Measurements from ENCODE around the gene POLR2C.
A peak's percentile ranks its signal among the peaks of the same experiment; 100 is the strongest.

Gene POLR2C

DNA sequence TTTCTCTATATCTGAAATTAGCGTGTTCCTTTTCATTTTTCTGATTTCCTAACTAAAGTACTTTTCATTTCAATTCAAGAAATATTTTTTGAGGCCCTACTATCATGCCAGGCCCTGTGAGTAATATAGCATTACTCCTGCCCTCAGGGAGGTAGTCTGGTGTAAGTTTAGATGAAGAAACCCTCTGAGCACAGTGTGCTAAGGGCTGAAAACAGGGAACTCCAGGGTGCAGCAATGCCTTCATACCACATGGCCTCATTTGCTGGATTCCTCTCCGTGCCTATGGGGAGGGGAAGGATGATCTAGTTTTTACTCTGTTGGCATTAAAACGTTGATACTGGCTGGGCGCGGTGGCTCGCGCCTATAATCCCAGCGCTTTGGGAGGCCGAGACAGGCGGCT lies 10.5 kb upstream of the POLR2C start:
- no peak for DNase-seq

- DNase-seq: no peak
These were observed 491 bp downstream of the POLR2C start for GRCh38 chr16:57462978-57463362.

- DNase-seq: no peak
These were observed 2.0 kb downstream of the POLR2C start for GRCh38 chr16:57464523-57464922.

GRCh38 chr16:57468346-57468745 lies 5.9 kb downstream of the POLR2C start:
- DNase-seq: no peak

- no peak for DNase-seq
These were observed 6.6 kb downstream of the POLR2C start for GRCh38 chr16:57469046-57469445.

DNA sequence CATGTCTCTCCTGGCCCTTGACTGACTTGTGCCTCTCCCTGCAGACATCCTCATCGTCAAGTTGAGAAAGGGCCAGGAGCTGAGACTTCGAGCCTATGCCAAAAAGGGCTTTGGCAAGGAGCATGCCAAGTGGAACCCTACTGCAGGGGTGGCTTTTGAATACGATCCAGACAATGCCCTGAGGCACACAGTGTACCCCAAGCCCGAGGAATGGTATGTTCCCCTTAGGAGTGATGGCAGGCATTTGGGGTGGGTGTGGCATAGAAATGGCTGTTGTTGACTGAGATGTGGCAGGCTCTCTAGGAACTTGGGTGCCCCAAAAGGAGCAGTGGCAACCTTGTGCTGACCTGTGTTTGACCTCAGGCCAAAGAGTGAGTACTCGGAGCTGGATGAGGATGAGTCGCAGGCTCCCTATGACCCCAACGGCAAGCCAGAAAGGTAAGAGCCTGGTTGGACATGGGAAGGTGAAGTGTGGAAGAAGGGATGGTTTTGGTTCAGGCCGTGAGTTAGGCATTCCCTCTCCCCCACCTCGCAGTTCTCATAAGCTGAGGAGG lies 7.5 kb downstream of the POLR2C start:
- DNase-seq: peak; percentile 20

- no peak for DNase-seq
These were observed 8.2 kb downstream of the POLR2C start for GRCh38 chr16:57470711-57471110.

- DNase-seq: no peak
These were observed 8.7 kb downstream of the POLR2C start for GRCh38 chr16:57471209-57471608.

DNA sequence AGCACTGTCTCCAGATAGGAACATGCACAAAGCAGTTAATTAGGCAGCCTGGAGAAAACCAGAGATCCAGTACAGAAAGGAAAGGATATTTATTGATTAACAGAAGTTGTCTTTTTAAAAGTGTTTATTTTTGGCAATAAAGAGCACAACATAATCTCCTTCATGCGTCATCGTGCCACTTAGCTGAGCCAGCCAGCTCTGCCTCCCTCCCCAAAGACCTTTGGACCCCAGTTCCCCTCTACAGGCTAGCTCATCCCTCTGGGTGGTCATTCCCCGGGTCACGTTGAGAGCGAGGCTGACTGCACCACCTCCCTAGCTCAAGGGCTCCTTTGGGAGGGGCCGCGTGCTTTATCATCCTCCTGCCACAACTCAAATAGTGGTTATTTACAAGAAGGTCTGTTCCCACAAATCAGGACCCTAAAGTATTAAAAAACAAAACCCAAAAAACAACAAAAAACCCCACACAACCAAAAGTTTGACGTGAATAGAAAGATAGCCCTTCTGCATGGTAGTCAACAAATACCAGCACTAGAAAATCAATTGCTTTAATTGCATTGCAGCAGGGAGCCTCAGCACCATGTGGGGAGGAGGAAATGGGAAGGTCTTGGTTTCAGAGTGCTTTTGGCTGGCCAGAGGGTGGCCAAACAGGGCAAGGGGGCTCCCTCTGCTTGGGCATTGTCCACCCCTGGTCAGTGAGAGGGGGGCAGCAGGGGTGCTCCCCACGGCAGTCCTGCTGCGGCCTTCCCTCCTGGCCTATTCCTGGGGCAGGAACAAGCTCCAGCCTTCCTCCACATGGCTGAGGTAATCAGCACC lies 9.6 kb downstream of the POLR2C start:
- no peak for DNase-seq

DNA sequence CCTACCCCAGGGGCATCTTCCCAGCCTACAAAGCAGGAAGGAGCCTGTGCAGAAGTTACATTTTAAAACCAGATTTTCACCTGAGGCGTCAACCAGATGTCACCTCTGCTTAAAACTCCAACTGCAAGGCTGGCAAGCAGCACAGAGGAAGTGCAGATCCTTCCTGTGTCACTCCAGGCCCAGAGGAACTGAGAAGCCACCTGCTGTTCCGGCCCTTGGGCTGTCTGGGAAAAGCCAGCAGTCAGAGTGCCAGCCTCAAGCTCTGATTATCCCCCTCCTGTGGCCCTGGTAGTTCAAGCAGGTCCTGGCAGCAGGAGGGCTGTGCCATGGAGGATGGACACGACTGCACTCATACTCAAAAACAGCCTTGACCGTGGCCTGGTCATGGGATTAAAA lies 10.2 kb downstream of the POLR2C start:
- DNase-seq: no peak

DNA sequence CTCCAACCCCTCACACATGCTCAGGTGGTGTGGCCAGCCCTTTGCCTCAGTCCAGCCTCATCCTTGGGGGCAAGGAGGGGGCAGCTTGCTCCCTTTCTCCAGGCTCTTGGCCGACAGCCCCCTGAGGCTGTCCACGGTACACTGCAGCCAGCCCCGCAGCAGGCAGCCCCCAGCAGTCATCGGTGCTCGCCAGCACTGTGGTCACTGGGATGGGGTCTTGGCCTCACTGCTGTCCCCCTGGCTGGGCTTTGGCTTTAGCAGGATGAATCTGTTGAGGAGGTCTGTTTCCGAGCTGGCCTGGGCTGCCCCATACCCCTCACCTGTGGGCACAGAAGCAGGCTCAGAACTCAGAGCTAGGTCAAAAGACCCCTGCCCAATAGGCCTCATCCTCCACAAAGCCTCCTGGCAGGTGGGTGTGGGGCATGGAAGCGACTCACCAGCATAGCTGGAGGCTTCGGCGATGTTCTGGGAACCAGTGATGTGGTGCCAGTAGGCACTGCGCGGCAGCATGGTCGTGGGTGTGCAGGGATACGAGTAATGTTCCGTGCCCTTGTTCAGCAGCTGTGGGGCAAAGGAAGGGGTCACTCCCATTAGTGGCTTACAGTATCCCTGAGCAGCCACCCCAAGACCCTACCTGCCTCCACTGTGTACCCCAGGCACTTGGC lies 10.8 kb downstream of the POLR2C start:
- no peak for DNase-seq

DNA sequence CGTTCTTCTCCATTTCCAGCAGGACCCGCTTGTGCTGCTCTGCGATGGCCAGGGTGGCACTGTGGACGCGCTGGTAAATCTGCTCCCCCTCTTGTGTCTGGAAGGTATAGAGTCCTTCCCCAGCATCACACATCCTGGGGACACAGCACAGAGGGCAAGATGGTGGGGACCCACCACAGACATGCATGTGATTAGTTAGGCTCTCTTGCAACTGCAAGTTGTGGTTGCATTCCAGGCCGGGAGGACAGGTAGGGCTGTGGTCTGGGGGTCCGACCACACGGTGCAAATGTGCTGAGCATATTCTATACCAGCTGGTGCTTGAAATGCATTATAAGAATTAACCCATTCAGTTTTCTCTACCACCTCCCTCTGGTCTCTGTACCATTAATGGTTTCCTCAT lies 11.4 kb downstream of the POLR2C start:
- DNase-seq: no peak

DNA sequence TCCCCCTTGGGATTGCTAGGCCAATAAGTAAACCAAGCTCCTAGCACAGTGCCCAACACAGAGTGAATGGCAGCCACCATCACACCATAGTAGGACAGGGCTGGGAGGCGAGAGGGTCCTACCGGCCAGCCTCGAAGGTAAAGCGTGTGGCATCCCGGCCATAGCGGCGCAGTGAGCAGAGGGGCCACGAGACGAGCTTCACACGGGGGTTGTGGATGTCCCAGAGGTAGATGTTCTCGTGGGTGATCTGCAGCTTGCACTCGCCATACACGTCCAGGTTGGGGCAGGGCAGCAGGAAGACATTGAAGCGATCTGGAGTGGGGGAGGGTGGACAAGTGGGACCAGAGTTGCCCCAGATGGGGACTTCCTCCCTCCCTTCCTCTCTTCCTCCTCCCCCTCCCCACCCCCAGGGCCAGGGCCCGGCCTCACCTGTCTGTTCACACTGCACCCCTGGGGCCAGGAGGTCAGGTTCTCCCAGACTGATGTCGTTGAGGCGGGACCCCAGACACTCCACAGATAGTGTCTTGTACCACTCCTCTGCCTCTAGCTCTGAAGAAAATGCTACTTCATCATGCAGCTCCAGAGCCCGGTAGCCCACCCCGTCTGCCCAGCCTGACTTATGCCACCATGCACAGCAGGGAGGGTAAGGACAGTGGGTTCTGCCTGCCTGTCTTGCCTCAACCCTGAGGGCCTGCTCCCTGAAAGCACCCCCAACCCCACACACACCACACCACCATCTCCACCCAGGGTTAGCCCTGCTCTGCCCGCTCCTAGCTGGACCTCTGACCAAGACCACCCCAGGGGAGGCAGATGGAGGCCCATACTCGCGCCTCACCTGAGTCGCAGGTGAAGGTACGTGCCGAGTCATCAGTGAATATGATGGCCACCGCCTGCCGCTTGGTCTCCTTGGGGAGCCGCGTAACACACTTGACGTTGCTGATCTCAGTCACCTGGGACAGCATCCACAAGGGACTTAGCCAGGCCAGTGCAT lies 12.5 kb downstream of the POLR2C start:
- no peak for DNase-seq

- DNase-seq: peak; percentile 57
These were observed 13.3 kb downstream of the POLR2C start for GRCh38 chr16:57475711-57476339.

GRCh38 chr16:57476546-57477410 lies 14.3 kb downstream of the POLR2C start:
- peak; percentile 10 for DNase-seq

DNA sequence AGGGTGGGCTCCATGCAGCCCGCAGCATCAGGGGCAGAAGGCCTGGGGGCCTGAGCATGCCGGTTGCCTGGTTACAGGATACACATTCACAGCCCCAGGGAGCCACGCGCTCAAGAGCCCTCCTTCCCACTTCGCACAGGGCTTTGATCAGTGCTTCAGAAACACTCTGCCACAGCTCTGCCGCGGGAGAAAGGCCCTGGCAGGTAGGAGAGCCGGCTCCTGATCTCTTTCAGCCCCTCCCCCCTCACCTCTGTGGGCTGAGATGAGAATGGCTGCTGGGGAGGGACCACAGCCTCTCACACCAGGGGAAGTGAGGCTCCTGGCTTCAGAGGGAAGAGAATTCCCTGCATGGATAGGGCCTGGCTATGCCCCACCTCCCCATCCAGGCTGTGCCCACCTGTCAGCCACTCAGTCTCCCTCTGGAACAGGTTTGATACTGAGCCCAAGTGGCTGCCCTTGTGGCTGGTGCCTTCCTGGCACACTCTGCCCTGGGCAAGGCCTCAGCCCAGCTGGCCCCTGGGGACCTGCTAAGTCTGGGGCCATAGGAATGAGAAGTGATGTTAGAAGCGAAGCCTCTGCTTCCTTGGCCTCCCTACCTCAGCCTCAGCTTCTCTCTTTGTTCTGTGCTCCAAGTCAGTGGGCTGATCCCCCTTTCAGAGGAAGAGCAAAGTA lies 15.2 kb downstream of the POLR2C start:
- no peak for DNase-seq

GRCh38 chr16:57478396-57479204 lies 16.1 kb downstream of the POLR2C start:
- no peak for DNase-seq

GRCh38 chr16:57479205-57479975 lies 16.9 kb downstream of the POLR2C start:
- DNase-seq: no peak
